ENCODE measurements around the gene SYNGR1.

SYNGR1 gene, protein sequence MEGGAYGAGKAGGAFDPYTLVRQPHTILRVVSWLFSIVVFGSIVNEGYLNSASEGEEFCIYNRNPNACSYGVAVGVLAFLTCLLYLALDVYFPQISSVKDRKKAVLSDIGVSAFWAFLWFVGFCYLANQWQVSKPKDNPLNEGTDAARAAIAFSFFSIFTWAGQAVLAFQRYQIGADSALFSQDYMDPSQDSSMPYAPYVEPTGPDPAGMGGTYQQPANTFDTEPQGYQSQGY

DNA sequence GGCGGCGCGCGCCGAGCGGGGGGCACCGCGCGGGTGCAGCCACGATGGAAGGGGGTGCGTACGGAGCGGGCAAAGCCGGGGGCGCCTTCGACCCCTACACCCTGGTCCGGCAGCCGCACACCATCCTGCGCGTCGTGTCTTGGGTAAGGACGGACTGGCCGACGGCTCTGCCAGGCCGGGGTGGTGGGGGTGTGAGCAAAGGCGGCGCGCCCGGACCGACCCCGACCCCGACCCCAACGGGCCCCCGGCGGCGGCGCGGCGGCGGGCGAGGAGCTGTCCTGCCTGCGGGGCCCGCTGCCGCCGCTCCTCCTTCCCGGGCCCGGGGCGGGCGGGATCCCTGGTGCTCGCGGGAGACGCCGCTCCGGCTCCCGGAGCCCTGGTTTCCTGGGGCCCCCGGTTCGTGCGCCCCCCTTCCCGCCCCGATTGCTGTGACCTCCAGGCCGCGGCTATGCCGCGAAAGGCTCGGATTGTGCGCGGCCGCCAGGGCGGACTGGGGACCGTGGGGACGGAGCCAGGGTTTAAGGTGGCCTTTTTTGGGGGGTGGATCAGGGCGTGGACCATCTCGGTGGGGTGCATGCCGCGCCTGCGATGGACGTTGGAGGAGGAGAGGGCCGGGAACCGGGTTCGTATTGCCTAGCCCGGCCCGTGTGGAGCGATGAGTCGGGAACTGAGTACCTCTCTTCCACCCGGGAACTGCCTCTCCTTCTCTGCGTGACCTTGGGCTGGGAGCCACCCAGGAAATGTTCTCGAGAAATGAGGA lies at the start of gene SYNGR1:
Gene SYNGR1 (plus strand): TSS at position 25 of the 760 bp plus-strand sequence. CDS start 20 bp downstream, at position 45.
- DNase-seq: no peak

DNA sequence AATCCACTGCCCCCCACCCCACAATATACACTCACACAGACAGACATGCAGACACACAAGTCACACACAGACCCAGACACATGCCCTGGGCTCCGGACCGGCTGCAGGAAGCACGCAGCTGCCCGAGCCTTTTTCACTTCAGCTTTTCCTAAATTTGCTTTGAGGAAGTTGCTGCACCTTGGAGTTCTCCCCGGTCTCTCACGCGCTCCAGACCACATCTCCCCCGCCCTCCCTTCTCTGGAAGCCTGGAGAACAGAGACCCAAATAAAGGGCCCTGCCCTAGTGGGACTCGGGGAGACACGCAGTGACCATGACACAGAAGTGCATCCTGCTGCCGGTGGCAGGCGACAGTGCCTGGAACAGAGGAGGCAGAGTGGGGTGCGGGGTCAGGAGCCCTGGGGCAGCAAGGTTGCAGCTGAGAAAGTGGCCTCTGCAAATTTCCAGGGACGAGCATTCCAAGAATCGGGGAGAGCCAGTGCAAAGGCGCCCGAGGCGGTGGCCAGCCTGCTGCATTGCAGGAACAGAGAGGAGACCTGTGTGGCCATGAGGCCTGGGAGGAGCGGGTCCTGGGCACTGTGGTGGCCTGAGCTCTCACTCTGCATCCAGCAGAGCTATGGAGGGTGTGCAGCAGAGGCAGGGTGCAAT lies 49.5 kb upstream of the SYNGR1 start:
- DNase-seq: no peak

DNA sequence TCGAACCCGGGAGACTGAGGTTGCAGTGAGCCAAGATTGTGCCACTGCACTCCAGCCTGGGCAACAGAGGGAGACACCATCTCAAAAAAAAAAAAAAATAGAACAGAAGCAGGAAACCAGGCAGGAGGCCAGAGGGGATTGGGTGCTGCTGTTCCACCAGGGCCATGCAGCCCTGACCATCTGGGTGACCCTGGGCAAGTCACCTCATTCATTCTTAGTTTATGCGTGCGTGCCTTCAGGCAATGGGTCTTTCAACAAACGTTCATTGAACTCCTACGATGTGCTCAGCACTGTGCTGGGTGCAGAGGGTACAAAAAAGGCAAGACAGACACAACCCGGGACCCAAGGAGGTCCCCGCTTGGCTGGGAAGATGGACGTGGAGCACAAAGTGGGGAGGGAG lies 48.7 kb upstream of the SYNGR1 start:
- DNase-seq: no peak

DNA sequence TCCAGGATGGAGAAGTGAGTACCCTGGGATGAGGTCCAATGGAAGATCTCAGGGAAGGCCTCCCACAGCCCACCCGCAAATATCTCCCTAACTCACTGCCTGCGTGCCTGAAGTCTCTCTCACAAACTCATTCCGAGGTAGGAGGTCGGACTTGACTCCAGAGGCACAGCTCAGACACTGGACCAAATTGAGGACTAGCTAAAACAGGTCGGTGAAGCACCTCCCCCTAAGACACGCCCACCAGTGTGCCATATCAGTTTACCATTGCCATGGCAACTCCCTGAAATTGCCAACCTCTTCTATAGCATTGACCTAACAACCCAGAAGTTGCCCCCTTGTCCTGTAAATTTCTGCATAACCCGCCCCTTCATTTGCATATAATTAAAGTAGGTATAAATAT lies 47.9 kb upstream of the SYNGR1 start:
- no peak for DNase-seq

DNA sequence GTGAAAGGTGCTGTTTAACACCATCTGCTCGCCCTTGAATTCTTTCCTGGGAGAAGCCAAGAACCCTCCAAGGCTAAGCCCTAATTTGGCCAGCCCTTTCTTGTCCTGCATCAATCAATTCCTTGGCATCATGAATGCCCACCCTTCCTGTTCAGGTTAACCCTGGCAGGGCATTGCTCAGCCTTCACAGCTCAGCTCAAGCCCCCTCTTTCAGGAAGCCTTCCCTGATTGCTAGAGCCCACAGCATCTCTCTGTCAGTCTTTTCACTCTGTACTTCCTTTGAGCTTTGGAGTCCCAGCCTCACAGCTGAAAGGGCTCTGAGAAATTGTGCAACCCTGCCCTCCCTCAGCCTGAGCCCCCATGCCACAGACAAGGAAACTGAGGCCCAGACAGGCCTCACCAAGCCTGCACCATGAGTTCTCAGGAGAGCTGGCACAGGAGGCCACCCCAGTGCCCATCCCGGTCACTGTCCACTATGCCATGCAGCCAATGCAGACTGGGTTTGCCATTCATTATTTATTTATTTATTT lies 47.3 kb upstream of the SYNGR1 start:
- no peak for DNase-seq

DNA sequence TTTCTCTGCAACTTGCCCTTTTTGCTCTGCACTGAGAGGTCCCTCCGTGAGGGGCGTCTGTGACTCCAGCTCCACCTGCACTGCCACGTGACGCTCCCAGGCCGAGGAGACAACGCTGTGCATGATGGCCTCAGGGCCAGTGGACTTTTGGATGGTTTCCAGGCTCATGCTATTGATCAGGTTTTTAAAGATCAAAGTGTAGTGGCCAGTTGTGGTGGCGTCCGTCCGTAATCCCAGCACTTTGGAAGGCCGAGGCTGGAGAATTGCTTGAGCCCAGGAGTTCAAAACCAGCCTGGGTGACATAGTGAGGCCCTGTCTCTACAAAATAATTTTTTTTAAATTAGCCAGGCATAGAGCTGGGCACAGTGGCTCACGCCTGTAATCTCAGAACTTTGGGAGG lies 46.4 kb upstream of the SYNGR1 start:
- DNase-seq: no peak

DNA sequence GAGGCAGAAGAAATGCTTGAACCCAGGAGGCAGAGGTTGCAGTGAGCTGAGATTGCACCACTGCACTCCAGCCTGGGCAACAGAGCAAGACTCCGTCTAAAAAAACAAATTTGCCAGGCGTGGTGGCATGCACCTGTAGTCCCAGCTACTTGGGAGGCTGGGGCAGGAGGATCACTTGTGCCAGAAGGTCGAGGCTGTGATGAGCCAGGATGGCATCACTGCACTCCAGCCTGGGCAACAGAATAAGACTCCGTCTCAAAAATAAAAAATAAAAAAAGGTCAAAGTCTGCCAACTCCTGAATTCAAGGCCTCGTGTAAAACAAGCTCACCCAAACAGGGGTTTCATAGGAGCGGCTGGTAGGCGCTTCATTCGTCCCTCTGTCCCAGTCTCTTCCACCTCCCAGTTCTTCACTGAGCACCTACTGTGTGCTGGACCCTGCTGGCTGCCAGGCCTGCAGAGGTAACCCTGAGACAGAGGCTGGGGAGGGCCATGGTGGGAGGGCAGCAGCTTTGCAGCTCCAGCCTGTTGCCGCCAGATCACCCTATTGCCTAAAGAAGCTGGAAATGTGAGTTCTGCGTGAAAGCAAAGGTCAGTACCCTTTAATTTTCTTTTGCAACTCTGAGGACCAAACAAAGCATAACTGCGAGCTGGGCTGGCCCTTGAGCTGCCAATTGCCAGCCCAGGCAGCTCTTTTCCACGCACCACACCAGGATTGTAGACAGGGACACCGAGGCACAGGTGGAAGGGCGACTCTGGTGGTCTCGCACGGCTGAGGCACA lies 45.7 kb upstream of the SYNGR1 start:
- DNase-seq: no peak

DNA sequence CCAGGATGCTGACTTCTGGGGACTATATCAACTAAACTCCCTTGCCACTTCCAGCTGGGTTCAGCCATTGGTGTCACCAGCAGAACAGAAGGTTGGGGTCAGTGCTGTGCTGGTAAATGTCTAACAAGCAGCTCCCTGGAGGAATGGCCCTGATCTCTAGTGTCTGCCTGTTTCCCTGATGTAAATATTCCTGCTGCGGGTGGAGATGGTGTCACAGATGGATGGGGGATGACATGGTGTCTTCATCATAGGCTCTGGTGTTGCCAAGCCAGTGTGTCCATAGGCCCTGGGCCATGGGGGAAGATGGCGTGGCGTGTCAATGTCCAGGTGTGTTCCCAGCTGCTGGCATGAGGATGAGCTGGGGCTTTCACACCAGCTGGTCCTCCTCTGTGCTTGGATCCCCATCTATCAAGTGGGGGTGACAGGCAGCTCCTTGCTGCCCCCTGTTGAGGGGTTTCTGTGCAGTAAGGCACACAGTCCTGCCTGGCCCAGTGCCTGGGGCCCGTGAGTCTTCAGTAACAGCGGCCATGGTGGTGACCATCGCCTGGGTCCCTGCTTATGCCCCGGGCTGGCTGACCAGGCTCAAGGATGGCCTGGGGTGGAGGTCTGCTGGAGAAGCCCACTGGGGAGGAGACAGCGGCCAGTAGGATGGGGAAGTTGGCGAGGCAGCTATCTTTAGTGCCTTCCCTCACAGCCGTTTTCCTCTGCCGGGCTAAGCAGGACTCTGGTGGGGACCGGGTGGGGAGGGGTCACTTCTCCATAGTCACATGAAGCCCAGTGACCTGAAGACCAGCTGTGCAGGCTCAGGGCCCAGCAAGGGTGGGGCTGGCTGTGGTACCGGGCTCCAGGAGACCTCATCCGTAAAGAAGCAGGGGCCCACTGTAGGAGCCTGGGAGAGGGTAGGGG lies 43.1 kb upstream of the SYNGR1 start:
- DNase-seq: peak; percentile 38

DNA sequence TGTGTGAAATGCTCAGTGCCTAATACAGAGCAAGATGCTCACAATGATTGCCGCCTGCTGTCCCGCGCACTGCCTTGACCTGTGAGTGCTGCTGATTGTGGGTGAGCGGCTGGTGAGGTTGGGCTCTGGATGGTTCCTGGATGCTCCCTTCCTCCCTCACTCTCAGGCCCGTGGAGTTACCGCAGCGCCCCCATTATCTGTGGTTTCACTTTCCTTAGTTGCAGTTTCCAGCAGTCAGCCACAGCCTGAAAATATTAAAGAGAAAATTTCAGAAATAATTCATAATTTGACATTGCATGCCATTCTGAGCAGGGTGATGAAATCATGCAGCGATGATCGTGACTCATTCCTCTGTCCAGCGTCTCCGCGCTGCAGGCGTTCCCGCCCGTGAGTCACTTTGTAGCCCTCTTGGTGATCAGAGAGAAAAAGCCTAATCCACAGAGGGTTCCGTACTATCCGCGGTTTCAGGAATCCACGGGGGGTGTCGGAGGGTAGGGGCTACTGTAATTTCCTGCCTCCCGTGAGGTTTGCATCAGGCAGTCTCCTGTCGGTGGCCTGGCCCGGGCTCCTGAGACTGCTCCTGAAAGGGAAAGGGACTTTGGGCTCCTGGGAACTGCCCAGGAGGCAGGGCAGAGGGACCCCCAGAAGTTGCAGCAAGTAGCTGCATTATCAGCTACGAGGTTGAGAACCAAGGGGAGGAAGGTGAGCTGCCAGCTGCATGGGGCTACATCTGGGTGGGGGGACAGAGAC lies 41.0 kb upstream of the SYNGR1 start:
- no peak for DNase-seq

DNA sequence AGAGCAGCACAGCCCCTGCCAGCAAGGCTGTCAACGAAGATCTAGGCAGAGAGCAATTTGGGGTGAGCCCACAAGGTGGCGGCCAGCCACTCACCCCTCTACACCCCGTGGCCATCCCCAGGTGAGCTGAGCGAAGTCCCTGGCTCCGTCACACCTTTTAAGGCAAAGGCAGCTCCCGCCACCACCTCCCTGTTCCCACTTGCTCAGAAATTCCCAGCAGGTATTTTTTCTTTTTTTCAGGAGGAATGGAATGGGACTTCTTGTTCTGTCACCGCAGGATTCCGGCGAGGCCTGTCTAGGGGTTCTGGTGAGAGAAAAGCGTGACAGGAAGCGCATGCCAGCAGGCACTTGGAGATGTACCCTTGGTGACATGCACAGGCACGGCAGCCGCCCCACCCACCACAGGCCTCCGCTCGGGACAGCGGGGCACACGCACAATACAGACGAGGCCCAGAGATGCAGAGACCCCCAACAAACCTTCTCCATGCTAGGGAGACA lies 40.4 kb upstream of the SYNGR1 start:
- no peak for DNase-seq

DNA sequence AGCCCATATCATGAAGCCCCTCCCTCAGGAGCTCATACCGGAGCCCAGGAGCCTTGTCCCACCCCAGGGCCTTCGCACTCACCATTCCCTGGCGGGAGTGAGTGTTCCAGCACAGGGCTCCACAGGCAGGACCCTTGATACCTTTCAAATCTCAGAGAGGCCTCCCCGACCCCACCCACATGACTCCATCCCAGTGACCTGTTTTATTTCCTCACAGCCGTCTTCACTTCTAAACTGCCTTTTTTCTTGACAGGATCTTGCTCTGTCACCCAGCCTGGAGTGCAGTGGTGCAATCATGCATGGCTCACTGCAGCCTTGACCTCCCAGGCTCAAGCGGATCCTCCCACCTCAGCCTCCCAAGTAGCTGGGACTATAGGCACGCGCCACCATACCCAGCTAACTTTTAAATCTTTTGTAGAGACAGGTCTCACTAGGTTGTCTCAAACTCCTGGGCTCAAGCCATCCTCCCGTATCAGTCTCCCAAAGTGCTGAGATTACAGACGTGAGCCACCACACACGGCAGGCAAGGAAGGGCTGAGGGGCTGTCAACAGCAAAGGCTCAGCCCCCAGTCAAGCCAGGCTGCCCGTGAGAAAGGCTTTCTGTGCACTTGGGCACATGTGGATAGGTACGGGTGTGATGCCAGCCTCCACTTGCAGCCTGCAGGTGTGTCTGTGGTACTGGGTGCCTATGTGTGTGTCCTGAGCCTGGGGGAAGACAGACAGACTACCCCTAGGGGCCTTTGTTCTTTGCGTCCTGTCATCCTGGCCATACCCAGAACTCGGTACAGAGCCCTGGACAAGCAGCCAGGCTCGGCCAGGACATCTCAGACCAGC lies 39.7 kb upstream of the SYNGR1 start:
- DNase-seq: no peak

DNA sequence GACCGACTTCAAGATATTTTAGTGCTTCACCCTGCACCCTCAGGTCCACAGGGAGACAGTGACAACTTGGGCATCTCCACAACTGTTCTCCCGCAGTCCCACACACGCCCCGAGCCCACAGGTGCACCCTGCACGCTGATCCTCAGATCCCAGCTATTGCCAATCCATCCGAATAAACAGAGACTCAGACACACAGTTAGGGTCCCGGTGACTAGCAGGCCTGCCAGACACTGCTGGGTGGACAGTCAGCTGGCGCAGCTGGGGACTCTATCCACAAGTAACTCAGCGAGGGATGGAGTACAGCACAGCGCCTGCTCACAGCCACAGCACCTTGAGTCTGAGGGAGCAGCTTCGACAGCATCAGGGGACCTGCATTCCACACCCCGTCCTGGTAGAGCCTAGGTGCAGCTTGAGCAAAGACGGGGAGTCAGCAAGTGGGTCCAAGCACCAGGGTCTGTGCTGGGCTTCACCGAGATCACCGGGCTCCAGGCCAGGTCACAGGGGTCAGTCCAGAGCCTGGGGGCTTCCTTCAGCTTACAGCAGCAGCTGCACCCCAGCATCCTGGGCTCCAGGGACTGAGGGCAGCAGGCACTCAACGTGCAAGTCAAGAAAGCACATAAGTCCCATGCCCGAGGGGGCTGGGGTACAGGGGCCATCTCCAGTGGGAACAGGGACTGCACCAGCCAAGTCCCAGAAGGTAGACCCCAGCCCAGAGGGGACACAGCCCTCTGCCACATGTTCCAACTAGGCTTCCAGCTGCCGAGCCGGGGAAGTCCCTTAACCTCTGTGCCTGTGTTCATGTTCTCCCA lies 38.0 kb upstream of the SYNGR1 start:
- DNase-seq: no peak

DNA sequence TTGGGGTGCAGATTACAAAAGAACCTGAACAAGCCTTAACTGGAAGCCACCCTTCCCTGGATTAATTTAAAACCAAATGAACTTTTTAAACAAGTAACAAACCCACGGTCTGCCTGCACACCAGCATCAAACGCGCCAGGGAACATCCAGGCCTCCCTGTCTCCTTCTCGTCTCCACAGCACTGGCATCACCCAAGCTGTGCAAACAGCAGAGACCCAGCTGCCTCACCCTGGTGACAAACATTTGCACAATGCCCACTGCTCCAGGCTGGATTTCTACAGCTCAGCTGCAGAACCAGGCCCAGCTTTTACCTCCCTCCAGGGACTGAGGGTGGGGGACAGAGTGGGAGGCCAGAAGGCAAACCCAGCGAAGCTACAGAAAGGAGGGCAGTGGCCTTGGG lies 37.4 kb upstream of the SYNGR1 start:
- DNase-seq: no peak

DNA sequence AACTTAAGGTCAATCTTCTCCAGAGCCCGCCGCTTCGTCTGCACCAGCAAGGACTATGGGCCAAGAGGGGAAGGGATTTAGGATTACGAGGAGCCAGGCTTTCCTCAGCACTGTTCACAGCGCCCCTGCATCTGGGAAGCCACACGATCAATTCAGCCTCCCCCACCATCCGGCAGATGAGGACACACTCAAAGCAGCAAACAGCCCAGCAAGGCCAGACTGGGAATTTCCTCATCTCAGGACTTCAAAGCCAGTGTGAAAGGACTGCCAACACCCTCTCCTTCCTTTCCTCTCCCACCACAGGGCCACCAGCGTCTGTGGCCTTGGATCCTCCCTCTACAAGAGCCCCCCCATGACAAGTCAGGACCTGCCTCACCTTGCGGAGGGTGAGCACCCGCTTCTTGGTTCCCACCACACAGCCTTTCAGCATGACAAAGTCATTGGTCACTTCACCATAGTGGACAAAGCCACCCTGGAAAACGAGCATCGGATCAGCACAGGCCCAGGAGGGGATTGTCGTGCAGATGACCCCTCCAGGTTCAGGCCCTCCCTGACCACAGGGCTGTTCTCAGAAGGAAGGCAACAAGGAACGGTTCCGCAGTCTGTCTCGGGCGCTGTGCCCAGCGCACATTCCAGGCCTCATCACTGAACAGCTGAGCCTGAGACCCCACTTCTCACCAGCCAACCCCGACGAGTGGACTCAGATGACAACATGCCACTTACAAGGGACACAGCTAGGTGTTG lies 36.4 kb upstream of the SYNGR1 start:
- no peak for DNase-seq

DNA sequence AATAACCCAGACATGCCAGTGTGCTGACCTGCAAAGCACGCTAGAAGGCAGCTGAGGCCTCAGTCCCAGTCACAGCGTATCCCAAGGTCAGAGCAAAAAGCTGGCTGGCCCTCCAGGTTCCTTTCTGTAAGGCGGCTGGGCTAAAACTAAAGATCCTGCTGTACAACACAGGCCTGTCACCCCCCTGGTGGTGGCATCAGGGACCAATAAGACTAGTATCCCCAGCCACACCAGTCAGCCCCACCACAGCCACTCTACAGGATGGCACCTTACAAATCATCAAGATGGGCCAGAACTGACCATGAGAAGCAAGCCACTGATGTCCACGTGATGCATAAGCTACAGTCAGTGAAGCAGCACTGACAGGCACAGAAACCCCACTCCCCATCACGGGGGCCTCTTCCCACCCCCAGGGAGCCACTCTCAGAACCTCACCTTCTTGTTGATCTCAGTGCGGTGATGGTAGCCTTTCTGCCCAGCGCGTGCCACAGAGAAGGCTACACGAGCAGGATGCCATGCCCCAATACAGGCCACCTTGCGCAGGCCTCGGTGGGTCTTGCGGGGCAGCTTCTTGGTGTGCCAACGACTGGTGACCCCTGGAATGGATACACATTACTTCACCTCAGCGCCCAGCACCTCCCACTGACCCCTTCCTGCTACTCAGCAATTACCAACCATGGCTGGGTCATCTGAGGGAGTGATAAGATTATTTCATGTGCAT lies 35.4 kb upstream of the SYNGR1 start:
- no peak for DNase-seq

DNA sequence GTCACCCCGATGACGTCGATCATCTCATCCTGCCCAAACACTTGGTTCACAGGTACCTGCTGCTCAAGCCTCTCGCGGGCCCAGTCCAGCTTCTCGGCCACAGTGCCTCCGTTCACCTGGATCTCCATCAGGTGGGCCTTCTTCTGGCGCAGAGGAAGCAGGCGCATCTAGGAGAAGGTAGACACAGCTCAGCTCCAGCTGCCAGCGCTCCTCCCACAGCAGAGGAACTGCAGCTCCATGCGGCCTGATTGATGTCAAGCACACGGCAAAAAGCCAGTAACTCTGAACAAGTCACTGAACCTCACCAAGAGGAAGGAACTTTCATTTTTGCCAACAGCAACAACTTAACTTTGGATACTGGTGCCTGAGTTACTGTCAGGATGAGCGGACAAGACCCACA lies 34.4 kb upstream of the SYNGR1 start:
- DNase-seq: no peak

DNA sequence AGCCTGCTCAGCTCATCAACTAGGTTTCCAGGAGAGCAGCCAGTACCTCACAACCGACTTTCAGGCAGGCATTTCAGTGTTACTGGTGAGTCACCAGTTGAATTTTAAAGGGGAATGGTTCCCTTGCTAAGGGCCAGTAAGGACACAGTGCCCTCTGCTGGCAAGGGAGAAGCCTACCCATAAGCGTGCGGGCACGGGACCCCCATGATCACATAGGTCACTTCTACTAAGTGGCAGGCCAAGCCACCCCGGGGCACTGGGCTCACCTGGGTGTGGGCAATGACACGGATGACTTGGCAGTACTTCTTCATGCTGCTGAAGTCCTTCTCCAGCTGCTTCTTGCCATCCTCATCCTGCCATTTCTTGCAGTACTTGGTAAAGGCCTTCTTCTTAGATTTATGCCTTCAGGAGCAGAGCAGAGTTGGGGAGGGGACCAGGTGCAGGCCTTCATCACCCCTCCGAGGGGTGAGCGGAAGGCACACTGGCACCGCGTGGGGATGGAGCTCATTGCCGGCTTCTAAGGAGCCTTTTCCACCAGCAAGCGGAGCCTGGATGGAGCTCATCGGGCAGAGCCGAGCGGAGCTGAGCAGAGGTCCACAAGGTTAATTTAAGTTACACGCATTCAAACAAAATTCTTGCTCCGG lies 33.2 kb upstream of the SYNGR1 start:
- DNase-seq: peak; percentile 61

Data from activated effector memory CD4-positive, alpha-beta T cell treated with Interleukin-2 at 50 U/mL for 16 hours (primary cell).